Non-pigmented ciliary epithelial cell (primary cell): Measurements from ENCODE around the gene RSPO4.
"Not testable (repeated sequence)": the region's sequence is repeated elsewhere in the genome, so short reads cannot be mapped to it uniquely, and the experiment has no call there.

Experiments used
- DNase-seq: peaks from one replicate; pipeline ENCODE4 v3.0.0-alpha.2; 2010; ENCODE audit warnings: low read depth

The RSPO4 gene

DNA sequence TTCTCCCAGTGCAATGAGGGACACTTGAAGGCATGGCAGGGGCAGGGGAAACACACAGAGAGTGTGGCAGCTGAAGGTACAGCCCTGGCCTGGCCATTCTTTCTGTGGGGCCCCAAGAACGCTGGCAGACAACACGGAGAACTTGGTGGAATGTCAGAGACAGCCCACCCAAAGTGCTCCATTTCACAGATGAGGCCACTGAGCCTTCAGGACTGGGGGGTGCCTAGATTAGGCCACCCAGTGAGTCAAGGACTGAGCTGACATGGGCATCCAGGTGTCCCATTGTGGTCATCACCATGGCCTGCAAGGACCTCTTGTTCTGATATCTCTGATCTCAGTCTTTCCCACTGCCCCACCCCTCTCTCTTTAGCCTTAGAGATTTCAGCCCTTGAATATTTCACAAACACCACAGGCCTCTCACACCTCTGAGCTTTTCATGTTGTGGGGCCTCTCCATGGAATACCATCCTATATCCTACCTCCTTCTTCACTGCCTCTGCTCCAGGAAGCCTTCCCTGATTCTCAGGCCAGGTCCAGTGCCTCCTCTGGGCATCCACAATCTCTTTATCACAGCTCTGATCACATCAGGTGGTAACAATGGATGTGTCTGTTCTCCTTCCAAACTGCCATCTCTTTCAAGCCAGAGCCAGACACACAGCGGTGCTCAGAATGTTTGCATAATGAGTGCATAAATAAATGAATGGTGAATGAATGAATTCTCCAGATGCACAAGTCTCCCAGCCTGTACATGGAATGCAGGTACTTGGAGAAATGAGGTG is 2.0 kb upstream of the RSPO4 start:
- DNase-seq: no peak

GRCh38 chr20:1002682-1003561 is 811 bp upstream of the RSPO4 start:
- DNase-seq: no peak

- DNase-seq: no peak
Observed at GRCh38 chr20:1001116-1001515, 995 bp downstream of the RSPO4 start.

GRCh38 chr20:998231-998830 is 3.8 kb downstream of the RSPO4 start:
- DNase-seq: no peak

DNA sequence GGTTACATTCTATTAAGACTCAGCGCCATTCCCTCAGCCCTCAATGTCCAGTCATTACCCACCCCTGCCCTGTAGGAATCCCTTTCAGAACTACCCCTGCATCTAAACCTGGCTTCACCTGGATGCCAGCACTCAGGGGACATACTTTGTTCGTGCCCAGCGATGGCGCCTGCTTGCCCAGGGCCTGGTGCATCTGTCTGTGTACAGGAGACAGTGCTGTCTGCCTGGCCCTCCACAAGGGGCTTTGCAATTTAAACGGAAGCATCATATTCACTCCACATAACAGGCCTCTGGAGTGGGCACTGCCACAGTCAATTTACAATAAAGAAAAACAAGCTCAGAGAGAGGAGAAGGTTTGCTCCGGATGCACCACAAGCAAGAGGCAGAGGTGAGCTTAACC is 4.6 kb downstream of the RSPO4 start:
- no peak for DNase-seq

GRCh38 chr20:997016-997415 is 5.1 kb downstream of the RSPO4 start:
- no peak for DNase-seq

- DNase-seq: no peak
Observed at GRCh38 chr20:995170-995569, 6.9 kb downstream of the RSPO4 start.

DNA sequence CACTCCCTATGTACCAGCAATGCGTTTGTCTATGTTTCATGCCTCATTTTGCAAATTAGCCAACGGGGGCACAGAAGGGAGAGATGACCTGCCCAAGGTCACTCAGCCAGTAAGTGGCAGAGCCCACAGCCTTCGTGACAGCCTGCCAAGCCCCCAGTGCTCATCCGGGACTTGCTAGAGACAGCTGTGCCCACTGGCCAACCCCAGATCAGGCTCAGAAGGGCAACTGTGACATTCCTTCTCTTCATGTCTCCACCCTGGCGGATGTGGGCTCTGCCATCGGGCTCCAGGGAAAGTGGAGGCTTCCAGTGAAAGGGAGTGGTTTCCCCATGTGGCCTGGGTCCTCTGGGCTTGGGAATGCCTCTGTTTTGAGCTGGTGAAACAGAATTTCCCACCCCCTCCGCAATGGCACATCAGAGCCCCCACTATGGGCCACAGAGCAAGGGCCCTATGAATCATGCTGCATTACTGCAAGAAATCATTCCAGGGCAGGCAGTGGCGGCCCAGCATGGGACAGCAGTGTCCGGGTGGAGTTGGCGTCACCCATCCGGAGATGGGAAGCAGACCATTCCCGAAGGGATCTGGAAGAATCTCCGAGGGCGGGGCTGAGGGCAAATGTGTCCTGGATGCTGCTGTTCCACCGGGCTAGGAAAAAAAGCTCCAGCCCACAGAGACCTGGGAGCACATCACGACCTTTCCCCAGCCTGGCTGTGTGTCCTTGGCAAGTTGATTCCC is 9.1 kb downstream of the RSPO4 start:
- DNase-seq: no peak

GRCh38 chr20:991850-992249 is 10.3 kb downstream of the RSPO4 start:
- DNase-seq: no peak

GRCh38 chr20:990293-990959 is 11.7 kb downstream of the RSPO4 start:
- no peak for DNase-seq

GRCh38 chr20:988272-988671 is 13.8 kb downstream of the RSPO4 start:
- DNase-seq: no peak

GRCh38 chr20:987677-988076 is 14.4 kb downstream of the RSPO4 start:
- no peak for DNase-seq

DNA sequence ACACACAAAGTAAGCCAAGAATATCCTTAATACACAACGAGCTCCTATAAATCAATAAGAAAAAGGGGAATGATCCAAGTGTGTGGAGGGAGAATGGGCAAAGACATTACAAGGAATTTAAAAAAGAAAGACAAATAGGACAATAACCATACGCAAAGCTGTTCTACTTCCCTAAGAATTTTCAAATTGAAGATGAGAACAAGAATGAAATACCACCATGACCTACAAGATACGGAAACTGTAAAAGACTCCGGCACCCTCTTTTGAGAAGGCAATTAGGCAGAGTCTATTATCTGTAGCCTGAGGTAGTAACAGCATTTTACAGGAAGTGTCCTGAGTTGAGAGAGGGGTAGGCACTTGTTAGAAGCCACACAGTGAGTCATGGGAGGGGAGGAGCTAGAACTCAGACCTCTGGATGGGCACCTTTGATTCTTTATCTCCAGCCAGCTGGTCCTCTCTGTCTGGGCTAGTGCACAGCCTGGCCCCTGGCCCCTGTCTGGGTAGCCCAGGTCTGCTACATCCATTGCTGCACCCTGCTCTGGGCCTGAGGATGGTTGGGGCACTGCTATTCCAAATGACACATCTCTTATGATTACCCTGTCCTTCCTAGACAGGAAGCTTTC is 15.3 kb downstream of the RSPO4 start:
- DNase-seq: no peak

DNA sequence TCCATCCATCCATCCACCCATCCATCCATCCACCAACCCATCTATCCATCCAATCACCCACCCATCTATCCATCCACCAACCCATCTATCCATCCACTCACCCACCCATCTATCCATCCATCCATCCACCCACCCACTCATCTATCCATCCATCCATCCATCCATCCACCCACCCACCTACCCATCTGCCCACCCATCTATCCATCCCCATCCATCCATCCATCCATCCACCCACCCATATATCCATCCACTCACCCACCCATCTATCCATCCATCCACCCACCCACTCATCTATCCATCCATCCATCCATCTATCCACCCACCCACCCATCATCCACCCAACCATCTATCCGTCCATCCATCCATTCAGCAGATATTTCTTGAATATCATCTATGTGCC is 17.1 kb downstream of the RSPO4 start:
- not testable (repeated sequence) for DNase-seq

DNA sequence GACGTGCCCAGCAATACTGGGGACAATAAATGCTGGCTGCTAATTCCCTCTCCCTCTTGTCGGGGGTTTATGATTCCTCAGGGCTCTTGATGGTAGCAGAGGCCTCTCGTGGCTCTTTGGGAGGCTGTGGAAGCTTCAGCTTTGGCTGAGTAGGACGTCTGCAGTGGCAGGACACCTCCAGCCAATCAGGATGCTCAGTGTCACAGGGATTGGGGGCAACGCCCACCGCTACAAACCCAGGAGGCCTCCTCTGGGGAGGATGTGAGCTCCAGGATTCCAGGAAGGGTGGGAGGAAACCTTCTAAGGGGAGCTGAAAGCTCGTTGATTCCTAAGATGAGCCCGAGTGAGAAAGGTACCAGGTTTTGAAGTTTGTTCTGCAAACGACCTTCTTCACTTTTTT is 19.4 kb downstream of the RSPO4 start:
- no peak for DNase-seq

- no peak for DNase-seq
Observed at GRCh38 chr20:977021-977420, 25.1 kb downstream of the RSPO4 start.

DNA sequence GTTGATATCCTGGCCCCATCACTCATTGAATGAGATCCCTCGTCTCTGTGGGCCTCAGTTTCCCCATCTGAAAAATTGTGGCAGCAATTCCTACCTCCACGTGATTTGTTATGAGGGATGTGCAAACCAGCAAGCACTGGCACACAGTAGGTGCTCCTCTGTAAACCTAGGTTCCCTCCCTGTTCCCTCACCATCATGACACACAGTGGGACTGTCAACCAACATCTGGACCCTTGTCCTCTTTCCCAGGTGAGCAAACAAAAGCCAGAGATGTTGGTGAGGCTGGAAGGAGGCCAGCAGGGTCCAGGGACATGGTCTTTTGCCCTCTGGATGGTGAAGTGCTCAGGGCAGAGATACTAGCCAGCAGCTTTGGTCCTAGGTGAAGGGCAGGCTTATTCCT is 26.1 kb downstream of the RSPO4 start:
- DNase-seq: no peak

GRCh38 chr20:973785-974194 is 28.3 kb downstream of the RSPO4 start:
- DNase-seq: no peak

GRCh38 chr20:972256-972655 is 29.9 kb downstream of the RSPO4 start:
- DNase-seq: no peak

DNA sequence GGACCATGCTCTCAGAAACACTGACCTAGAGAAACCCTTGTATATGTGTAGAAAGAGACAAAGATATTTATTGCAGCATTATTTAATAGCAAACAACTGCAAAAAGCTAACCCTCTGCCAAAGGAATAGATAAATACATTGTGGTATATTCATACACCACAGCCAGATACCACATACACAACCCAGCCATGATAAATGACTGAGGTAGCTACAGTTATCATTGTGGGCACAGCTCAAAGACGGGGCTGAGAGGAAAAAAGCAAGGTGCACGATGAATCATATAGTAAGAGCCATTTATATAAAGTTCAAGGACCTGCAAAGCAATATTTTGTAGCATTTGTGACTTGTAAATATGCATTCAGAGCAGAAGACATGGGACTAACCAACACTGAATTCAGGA is 30.8 kb downstream of the RSPO4 start:
- DNase-seq: no peak

GRCh38 chr20:969868-970267 is 32.2 kb downstream of the RSPO4 start:
- DNase-seq: no peak
